ENCODE data around the gene DRP2. TPM values are rescaled to one million over a fixed set of nuclear protein-coding genes. Genes with fewer than 3 reads are reported as not detected.

Gene DRP2, protein sequence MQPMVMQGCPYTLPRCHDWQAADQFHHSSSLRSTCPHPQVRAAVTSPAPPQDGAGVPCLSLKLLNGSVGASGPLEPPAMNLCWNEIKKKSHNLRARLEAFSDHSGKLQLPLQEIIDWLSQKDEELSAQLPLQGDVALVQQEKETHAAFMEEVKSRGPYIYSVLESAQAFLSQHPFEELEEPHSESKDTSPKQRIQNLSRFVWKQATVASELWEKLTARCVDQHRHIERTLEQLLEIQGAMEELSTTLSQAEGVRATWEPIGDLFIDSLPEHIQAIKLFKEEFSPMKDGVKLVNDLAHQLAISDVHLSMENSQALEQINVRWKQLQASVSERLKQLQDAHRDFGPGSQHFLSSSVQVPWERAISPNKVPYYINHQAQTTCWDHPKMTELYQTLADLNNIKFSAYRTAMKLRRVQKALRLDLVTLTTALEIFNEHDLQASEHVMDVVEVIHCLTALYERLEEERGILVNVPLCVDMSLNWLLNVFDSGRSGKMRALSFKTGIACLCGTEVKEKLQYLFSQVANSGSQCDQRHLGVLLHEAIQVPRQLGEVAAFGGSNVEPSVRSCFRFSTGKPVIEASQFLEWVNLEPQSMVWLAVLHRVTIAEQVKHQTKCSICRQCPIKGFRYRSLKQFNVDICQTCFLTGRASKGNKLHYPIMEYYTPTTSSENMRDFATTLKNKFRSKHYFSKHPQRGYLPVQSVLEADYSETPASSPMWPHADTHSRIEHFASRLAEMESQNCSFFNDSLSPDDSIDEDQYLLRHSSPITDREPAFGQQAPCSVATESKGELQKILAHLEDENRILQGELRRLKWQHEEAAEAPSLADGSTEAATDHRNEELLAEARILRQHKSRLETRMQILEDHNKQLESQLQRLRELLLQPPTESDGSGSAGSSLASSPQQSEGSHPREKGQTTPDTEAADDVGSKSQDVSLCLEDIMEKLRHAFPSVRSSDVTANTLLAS
- total RNA-seq (under 0.01 and 0.50 TPM in 2 replicates), polyA plus RNA-seq (0.59 and 0.64 TPM in 2 replicates), polyA minus RNA-seq (ENCODE audit: low replicate concordance) (1.7 and 4.8 TPM in 2 replicates)
- polyA plus RNA-seq (2012): 0.92 and 0.93 TPM in 2 replicates

DNA sequence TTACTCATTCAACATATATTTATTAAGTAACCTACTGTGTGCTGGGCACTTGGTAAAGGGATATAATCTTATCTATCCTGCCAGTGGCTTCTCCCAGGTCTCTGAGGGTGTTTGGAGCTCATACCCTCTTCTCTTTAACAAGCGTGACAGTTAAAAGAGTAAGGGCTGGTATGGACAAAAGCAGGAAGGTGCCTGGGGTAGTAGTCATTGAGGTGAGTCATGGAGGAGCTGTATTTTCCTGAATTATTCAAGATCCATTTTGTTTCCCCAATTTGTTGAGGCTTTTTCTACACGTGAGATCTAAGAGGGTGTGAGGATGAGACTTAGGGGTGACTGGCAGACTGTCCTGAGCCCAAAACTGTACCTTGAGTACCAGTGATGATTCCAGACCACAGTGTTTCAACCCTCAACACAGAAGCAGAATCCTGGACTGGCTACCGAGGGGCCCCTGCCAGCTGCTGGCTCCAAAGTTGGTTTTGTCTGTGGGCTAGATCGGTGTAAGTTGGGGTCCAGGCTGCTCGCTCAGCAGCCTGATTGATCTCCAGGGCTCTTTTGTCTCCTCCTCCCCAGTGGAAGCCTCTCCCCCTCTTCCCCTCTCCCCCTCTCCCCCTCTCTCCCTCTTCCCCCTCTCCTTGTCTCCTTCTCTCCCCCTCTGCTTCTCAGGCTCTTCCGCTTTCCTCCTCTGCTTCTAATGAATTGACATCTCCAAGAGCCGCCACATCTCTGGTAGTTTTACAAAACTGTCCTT is at the start of gene DRP2:
Gene DRP2, plus strand, starts transcription at position 671 of the 748 bp plus-strand sequence. CDS start 11,862 bp downstream, outside the sequence.
- no peaks in the 10 kb centered on the region for H3K79me2 ChIP-seq (ENCODE audit: control insufficient read depth, insufficient read depth, low read length)
- no peak for TF ChIP-seq EZH2 (IDR thresholded peaks at IDR 0.05; ENCODE audit: low read length, missing control alignments)
- TF ChIP-seq, protein P1, sequence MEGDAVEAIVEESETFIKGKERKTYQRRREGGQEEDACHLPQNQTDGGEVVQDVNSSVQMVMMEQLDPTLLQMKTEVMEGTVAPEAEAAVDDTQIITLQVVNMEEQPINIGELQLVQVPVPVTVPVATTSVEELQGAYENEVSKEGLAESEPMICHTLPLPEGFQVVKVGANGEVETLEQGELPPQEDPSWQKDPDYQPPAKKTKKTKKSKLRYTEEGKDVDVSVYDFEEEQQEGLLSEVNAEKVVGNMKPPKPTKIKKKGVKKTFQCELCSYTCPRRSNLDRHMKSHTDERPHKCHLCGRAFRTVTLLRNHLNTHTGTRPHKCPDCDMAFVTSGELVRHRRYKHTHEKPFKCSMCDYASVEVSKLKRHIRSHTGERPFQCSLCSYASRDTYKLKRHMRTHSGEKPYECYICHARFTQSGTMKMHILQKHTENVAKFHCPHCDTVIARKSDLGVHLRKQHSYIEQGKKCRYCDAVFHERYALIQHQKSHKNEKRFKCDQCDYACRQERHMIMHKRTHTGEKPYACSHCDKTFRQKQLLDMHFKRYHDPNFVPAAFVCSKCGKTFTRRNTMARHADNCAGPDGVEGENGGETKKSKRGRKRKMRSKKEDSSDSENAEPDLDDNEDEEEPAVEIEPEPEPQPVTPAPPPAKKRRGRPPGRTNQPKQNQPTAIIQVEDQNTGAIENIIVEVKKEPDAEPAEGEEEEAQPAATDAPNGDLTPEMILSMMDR (conservative IDR thresholded peaks at IDR 0.05 in 1 of 2, IDR thresholded peaks at IDR 0.05 in 1 of 2; ENCODE audit: low read depth in 1 of 2, low read length in 2 of 2): no peak
- H3K4me2 ChIP-seq (ENCODE audit: extremely low read depth, insufficient read depth, low read length): peak within 1 kb of the TSS; percentile 40
- H3K9ac ChIP-seq (ENCODE audit: insufficient read depth, low read length): no peak within 1 kb of the TSS
- peak; percentile 2 to 59 for DNase-seq (ENCODE audit: low read depth in 2 of 2)
- H3K4me1 ChIP-seq (ENCODE audit: control insufficient read depth, extremely low read depth, insufficient read depth, low read length): no peaks in the 10 kb centered on the region
- peak within 1 kb of the TSS; percentile 16 for H3K27ac ChIP-seq (ENCODE audit: insufficient read depth, low read length)
- no peaks in the 10 kb centered on the region for H3K36me3 ChIP-seq (ENCODE audit: control insufficient read depth, insufficient read depth, low read length)
- no peaks in the 10 kb centered on the region for H3K9me3 ChIP-seq (ENCODE audit: control insufficient read depth, insufficient read depth, low read depth, low read length)
- H3K27me3 ChIP-seq (ENCODE audit: control insufficient read depth, insufficient read depth, low read length): no peaks in the 10 kb centered on the region
- peak within 1 kb of the TSS; percentile 65 for H2AFZ ChIP-seq (ENCODE audit: low read length)
- H3K4me3 ChIP-seq (replicated peaks in 1 of 4; ENCODE audit: control extremely low read depth in 1 of 4, insufficient read depth in 1 of 4, low read depth in 3 of 4, low read length in 4 of 4): peak within 1 kb of the TSS in 2 of 4 experiments; percentile 29 to 41
- H4K20me1 ChIP-seq (ENCODE audit: control insufficient read depth, extremely low read depth, insufficient read depth, low read length): no peaks in the 10 kb centered on the region

DNA sequence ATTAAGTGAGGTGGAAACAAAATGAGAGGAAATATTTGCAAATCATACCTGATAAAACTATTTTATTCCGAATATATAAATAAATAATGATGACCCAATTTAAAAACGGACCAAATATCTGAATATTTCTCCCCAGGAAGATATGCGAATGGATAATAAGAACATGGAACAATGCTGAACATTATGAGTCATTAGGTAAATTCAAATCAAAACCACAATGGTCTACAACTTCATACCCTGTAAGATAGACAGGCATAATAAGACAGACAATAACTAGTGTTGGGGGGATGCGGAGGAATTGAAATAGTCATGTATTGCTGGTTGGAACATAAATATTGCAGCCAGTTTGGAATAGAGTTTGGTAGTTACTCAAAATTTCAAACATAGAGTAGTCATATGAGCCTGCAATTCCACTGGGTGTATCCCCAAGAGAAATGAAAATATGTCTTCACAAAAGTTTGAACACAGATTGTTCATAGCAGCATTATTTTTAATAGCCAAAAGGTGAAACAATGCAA is 47.6 kb upstream of the DRP2 start:
- Histone ChIP-seq H3K4me2 (ENCODE audit: extremely low read depth, insufficient read depth, low read length) (no peak overlapping the region), H3K9me3 (ENCODE audit: control insufficient read depth, insufficient read depth, low read depth, low read length) (no peaks in the 10 kb centered on the region), H3K4me3 (replicated peaks in 1 of 4; ENCODE audit: control extremely low read depth in 1 of 4, insufficient read depth in 1 of 4, low read depth in 3 of 4, low read length in 4 of 4) (no peak overlapping the region), H3K27ac (ENCODE audit: insufficient read depth, low read length) (no peak overlapping the region), H3K36me3 (ENCODE audit: control insufficient read depth, insufficient read depth, low read length) (no peaks in the 10 kb centered on the region), H2AFZ (ENCODE audit: low read length) (no peak overlapping the region), H3K79me2 (ENCODE audit: control insufficient read depth, insufficient read depth, low read length) (no peaks in the 10 kb centered on the region), H3K9ac (ENCODE audit: insufficient read depth, low read length) (no peak overlapping the region), H3K27me3 (ENCODE audit: control insufficient read depth, insufficient read depth, low read length) (no peaks in the 10 kb centered on the region), H4K20me1 (ENCODE audit: control insufficient read depth, extremely low read depth, insufficient read depth, low read length) (no peaks in the 10 kb centered on the region), H3K4me1 (ENCODE audit: control insufficient read depth, extremely low read depth, insufficient read depth, low read length) (no peaks in the 10 kb centered on the region)
- DNase-seq (ENCODE audit: low read depth in 2 of 2): peak in 1 of 2 donors; percentile 36
- TF ChIP-seq, protein P1 (conservative IDR thresholded peaks at IDR 0.05 in 1 of 2, IDR thresholded peaks at IDR 0.05 in 1 of 2; ENCODE audit: low read depth in 1 of 2, low read length in 2 of 2): no peak
- TF ChIP-seq EZH2 (IDR thresholded peaks at IDR 0.05; ENCODE audit: low read length, missing control alignments): no peak
